HG02840 (cell line): ENCODE measurements around the gene CHST1.

Experiments used
- ATAC-seq: cut with Tn5 transposase; IDR thresholded peaks from one replicate; pipeline ENCODE4 v1.9.1; 2021; ENCODE audit warnings: mild to moderate bottlenecking, moderate library complexity, moderate number of reproducible peaks; ENCODE audit not compliant: unreplicated experiment, low FRiP score

The CHST1 gene

GRCh38 chr11:45610627-45611026 is 54.8 kb downstream of the CHST1 start:
- no peak for ATAC-seq

- no peak for ATAC-seq
These were observed 55.5 kb downstream of the CHST1 start for GRCh38 chr11:45609902-45610301.

DNA sequence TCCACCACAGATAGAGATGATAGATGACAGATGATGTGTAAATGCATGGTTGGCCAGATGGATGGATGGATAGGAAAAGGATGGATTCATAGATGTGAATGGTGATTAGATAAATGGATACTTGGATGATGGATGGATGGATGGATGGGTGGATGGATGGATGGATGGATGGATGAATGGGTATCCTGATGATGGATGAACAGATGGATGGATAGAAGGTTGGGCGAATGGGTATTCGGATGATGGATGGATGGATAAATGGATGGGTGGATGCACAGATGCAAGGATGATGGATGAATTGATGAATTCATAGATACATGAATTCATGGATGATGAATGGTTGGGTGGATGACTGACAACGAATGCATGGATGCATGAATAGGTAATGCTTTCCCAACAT is 56.1 kb downstream of the CHST1 start:
- ATAC-seq: no peak

DNA sequence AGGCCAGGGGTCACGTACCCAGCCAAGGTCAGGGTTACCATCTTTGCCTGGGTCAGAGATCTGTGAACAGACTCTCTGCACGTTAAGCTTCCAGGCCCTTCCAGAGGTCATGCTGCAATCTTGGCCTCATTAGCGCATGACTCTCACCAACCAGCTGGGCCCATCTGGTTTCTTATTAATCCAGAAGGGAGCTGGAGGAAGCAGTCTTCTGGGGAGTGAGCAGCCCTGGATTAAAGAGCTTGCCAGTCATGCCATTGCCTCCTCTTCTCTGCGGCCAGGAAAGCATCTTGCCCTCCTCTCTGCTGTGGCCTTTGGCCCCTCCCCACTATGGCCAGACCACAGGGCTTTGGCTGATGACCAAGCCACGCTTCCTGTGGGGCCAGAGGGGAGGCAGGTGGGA is 57.4 kb downstream of the CHST1 start:
- no peak for ATAC-seq

GRCh38 chr11:45606514-45607281 is 58.7 kb downstream of the CHST1 start:
- ATAC-seq: no peak

- no peak for ATAC-seq
These were observed 60.4 kb downstream of the CHST1 start for GRCh38 chr11:45605051-45605450.

DNA sequence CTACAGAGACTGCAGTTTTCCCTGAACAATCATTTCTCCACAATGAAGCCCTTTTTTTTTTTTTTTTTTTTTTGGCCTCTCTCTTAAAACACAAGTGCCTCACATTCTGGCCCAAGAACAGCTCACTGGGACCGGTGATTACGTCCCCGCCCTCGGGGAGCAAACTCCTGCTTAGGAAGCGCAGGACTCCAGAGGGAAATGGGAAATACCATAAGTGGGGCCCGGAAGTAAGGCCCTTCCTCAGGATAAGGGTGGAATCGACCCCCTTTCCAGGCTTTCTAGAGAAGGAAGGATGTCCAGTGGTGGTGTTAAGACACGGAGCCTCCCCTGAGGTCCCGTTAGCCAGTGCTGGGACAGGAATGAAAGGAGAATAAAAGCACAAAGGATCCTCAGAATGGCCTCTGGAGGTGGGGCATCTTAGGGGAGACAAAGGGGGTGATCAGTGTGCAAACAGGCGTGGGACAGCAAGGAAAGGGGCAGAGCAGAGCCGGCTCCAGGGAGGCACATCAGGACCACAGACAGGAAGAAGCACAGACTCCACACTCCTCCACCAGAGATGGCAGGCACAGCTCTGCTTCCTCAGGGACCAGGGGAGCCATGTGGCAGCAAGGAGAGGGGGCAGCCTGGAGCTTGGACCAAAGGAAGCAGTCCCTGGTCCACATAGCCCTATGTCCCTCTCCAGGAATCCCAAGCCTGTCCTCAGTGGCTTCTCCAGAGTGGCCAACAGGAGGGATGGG is 61.3 kb downstream of the CHST1 start:
- no peak for ATAC-seq

DNA sequence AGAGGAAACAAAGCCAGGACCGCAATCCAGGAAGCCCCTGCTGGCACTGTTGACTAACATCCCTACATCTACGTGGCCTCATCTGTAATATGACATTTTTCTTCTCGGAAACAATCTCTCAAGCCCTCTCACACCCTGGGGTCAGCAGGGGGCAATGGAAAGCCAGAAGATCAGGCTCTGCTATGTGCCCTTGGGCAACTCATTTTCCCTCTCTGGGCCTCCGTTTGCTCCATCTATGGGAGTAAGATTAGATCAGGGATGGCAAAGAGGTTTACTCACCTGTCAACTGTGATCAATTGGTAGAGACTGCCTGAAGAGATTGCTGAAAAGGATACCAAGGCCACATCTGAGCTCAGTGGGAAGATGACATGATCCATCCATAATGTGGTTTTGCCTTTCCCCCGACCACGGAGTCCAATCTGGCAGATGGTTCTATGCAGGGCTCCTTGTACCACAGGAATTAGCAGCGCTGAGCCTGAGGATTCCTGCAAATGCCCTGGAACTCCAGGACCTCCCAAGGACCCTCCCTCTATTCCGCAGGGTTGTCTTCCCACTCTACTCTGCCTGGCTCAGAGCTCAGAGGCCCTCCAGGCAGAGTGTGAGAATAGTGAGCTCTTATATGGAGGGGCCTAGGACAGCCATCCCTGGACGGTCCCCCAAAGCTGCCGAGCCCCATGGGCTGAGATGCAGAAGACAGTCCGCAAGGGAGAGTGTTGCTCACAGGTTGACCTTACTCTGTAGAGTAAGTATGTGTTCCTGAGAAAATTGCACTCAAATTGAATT is 66.1 kb downstream of the CHST1 start:
- no peak for ATAC-seq
